ENCODE data around the gene MIR17HG.
A peak's percentile ranks its signal among the peaks of the same experiment; 100 is the strongest.

MIR17HG gene

DNA sequence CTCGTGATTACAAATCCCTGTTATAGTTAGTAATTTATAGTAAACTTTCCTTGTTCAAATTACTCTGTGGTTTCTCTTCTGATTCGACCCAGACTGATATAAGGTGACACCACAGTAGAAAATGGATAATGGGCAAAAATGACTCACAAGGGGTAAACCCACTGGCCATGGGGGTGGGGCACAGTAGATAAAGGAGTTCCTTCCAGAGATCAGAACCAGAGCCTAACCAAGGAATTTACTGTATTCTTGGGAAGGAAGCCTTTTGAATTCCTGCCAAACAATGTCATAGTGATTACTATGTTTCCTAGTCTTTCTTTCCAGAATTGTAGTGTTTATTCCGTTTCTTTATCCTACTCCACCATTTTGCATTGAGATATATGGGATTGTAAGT is 21.9 kb downstream of the MIR17HG start:
- DNase-seq: no peak

DNA sequence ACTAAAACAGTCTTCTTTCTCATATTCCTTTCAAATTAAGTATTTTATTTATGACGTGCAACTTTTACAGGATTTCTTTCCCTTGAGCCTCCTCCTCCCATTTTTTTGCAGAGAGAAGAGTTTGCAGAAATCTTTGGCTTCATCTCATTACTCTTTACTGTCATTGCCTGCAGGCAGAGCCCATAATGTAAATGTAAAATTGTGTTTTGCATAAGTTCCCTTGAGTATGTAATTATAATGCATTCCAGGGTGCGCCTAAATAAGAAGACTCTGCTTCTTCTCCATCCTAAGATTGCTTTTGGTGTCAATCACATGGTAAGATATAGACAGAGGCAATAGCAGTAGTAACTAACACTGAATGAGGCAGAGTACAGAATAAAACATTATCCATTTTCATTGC is 23.0 kb downstream of the MIR17HG start:
- no peak for DNase-seq

DNA sequence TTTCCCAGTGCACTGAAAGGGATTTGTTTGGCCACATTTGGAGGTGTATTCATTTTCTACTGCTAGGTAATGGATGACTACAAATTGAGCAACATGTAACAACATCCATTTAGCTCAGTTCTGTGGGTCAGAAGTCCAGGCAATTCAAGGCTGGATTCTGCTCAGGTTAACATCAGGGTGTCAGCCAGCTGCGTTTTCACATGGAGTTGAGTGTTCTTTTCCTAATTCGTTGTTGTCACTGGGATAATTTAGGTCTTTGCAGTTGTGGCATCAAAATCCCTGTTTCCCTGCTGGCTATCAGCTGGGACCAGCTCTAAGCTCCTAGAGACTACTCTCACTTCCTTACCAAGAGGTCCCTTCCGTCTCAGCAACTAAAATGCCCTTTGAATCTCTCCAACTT is 25.4 kb downstream of the MIR17HG start:
- no peak for DNase-seq

DNA sequence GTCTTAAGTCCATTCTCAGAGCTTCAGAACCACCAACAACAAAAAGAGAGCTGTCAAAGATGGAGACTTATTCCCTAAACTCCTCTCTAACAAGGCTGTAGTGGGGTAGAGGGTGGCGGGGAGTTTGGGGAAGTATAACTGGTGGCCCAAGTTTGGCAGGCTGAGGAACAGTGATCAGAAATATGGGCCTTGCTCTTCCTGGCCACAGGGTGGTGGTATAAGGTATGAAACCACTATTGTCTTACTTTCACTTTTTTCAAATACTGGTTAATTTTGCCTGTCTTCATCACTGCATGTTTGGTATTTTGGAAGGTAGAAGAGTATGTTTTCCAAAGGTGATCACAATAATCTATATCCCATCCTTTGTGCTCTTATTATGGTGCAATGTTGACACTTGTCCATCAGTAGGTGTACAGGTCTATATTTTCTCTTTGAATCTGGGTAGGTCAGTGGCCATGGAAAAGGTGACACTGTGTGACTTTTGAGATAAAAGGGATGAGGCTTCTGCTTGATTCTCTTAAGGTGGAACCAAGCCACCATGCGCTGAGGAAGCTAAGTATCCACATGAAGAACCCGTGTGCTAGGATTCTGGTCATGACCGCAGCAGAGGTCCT is 27.7 kb downstream of the MIR17HG start:
- DNase-seq: peak; percentile 14

DNA sequence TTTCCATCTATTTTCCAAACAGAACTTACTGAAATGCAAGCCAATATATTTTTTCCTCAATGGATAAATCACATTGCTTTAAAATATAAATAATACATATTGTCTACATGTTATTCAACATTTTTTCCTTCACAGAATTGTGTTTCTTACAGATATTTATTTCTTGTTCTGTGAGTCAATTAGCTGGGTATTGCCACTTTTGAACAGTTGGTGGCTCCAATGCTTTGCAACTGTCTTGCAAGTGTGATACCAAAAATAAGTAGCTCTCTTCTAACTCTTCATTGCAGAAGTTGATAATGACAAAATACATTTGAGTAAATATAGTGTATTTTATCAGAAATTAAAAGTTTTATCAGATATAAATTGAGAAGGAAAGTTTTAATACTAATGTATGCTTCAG is 33.9 kb downstream of the MIR17HG start:
- DNase-seq: peak; percentile 11

DNA sequence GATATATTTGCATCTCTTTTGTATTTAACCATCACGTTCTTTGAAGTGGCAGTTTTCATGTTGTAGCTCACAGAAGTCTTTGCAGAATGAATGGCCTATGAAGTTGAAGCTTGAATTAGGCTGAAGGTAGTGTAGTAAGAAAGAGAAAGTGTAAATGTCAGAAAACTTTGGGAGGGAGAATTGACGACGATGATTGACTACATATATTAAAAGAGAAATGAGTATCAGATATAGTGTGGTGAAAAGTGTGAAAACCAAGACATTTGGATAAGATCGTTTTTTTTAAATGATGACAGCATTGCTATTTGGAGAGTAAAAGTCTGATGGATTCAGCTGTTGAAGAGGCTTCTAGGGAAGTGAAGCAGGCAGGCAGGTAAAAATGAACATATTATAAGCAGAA is 36.3 kb downstream of the MIR17HG start:
- no peak for DNase-seq

DNA sequence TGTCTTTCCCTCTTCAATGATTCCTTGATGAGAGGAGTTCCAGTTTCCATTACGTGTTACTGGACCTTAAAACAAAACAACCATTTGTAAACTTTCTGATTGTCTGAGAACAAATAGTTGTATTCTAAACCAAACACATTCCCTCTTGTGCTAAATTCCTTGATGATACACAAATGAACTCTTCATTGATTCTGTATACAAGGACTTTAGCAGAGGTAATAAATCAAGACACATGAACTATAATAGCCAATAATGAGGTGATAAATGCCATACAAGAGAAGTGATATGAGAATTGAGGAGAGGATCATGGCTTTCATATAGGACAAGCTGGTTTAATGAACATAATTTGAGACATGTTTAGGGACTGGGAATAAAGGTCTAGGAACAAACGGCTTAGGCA is 37.4 kb downstream of the MIR17HG start:
- no peak for DNase-seq

DNA sequence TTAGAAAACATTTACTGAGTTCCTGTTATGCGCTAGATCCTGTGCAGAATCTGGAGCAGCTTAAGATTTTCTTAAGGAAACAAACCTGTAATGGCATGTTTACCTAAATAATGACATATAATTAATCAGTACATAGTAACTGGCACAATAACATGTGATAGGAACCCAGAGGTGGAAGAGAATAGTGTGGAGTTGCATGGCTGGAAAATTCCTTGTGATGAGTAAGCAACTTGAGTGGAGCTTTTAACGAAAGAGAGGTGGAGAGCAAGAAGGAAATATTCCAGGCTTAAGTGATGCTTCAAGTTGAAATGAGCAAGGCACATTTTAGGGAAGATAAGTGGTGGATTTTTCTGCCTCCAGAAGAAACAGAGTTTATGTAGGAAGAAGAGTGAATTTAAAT is 41.7 kb downstream of the MIR17HG start:
- no peak for DNase-seq

DNA sequence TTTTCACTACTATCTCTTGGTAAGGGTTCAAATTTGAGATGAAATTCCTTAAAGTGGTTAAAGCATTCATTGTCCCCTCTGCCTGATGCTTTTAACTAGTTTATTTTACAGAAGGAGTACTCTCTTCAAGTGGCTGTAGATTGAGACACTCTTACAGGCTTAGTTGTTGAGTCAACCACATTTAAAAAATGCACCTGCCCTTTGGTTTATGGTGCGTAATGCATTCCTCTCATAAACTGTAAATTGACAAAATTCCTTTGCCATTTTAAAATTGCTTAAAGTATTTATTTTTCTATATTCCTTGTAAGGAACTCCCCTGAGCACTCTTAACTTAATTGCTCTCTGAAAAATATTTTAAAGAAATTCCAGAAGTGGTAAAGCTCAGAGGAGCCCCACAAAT is 50.1 kb downstream of the MIR17HG start:
- no peak for DNase-seq

DNA sequence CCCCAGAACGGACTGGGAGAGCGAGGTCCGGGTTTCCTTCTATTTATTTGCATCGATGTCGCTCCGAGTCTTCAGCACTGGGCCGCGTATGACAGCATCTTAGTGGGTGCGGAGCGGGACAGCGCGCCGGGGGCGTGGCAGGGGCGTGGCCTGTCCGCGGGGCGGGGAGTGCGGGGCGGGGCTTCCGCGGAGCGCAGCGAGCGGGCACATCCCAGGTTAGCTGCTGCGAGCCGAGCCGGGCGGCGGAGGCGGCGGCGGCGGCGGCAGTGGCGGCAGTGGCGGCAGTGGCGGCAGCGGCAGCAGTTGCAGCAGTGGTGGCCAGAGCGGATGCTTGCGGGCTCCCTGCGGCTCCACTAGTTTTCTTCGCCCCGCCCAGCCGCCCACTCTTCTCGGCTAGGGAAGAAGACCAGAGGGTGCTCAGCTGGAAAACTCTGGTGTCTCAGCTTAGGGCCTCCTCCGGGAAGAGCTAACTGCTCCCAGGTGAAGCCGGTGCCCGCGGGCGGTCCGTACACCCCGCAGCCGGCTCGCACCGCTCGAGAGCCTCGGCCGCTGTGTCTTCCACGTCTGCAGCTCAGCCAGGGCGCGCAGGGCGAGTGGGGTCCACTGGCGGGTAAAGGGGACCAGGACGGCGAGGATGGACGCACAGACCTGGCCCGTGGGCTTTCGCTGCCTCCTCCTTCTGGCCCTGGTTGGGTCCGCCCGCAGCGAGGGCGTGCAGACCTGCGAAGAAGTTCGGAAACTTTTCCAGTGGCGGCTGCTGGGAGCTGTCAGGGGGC is 51.1 kb downstream of the MIR17HG start, which contains the start of gene GPC5:
Gene GPC5 (plus strand): TSS at position 209 of the 776 bp plus-strand sequence.
- DNase-seq: peak; percentile 88

DNA sequence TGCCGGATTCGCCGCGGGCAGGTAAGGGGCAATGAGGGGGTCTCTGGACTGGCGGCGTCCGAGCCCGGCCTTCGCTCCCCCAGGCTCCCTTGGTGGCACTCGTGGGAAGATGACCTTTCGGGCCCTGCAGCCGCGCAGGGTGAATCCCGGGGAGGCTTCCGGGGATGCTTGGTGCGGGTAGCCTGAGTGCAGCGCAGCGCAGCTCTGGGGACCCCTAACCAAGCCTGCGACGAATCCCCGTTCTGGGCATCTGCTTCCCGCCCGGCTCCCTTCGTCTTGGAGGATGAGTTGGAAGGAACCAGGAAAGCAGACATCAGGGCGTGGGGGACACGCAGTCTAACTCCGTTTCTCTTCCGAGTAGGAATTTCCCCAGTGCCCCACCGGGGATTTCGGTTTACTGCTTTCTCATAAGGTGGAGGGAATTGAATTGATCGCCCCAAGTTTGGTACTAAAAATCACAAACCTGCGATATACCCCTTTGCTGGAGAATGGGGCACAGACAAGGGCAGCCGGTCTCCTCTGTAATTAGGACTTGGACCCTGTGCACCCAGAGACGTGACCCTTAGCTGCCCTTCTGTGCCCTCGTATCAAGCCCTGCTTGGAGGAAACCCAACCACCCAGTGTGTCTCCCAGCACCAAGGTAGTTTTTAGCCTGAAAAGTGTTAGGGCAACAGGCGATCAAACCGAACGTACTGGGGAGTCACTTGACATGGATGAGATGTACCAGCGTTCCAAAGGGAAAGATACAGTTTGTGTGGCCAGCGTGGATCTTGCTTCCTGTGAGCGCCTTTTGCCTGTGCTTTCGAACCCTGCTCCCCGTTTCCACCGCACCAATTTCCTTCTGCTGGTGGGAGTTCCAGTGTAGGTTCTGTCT is 51.9 kb downstream of the MIR17HG start:
- DNase-seq: no peak

DNA sequence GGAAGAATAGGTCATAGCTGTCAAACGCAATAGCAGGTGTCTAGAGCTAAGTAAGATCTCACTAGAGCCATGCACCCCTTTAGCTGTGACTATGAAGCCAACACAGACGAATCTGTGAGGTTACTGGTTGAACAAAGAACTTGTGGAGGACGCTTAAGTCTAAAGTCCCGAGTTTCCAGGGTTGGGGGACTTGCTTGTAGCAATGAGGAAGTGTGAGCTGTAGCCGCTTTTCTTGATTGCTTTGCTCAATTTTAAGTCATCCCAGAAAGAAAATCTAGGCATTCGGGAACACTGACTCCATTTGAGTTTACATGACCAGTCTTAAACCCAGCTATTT is 52.5 kb downstream of the MIR17HG start:
- DNase-seq: no peak

DNA sequence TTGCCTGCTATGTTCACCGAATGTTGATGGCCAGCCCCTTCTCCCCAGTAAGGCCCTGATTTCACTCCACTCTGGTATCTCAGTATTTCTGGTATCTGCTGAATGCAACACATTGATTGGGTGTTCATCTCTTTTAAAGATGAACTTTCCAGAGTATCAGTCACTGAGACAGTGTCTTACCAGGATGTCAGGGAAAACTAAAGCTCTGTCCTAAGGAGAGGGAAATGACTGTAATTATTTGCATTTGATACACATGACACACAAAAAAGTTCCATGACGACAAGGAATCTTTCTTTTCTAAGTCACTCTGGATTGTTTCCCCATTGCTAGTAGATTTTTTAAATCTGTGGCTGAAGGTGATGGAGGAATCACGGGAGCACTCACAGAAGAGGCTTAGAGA is 53.2 kb downstream of the MIR17HG start:
- no peak for DNase-seq

DNA sequence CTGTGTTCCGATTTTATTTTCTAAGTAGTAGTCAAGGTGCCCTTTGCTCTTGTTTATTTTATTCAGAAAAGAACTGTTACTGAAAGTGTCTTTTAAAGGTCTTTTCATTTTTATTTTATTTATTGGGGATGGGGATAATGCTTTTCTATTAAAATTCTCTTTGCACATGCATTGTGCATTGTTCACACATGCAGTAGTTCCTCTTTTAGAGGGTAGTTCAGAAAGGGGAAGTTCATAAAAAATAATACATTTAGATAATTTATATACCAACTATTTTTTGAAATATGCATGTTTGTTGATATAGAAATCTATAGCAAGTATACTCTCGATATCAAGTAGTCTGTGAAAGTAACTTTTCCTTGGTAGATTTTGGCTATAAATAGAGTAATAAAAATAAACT is 54.4 kb downstream of the MIR17HG start:
- DNase-seq: no peak
